T47D (cell line): ENCODE results near the gene NANP.
"Not testable (repeated sequence)": the region's sequence is repeated elsewhere in the genome, so short reads cannot be mapped to it uniquely, and the experiment has no call there.

Experiments
- DNase-seq, 2 experiments: peaks; one replicate each; pipeline versions ENCODE4 v3.0.0 to v3.0.0-alpha.2; 2011 to 2012; ENCODE audit warnings: low read depth in 1 of 2, low spot score in 1 of 2
- JUND ChIP-seq: IDR thresholded peaks from 2 replicates; pipeline ENCODE4 v1.6.1; 2012; ENCODE audit warnings: low read depth
- in situ Hi-C: cut with HindIII; loops from 2 replicates; pipeline ENCODE4 v1.10.0; 2016; ENCODE audit warnings: low sequenced_read_pairs, low pct_unique_long_range_greater_than_20kb

The NANP gene

DNA sequence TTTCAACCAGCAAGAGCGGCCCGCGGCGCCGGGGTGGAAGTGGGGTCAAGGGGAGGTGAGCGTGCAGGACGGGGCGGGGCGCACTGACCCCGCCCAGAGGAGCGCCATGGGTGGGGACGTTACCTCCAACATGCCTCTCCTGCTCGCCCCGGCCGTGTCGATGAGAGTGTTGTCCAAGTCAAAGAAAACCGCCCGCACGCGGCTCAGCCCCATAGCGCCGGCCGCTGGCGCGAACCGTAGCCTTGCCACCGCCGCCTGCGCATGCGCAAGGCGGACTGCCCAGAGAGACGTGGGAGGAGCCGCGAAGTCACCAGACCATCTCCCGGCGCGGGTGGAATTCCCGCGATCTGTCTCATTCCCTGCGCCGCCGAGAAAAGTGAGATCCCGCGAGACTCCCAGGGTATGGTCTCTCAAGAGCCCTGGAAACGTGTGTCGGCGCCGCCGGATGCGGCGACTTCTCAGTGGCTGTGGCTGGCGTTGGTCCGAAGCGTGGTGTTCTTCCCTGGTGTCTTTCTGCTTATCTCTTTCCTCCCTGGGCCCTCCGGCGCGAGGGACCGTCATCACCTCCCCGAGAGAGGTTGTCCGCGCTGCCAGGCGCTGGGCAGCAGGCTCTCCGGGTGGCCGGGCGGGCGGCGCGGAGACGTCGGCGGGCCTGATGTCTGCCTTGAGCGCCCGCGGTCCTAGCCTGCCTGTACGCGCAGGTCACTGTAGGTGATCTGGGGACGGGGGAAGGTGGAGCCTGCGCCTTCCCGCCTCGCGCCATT, at the start of gene NANP:
TSS of gene NANP (minus strand) at position 279 of the 764 bp plus-strand sequence. CDS start at position 213, 66 bp downstream.
- peak; percentile 93 to 99 for DNase-seq
- in situ Hi-C loops: no loop called here
- no peak for TF ChIP-seq JUND

- in situ Hi-C loops: no loop called here
- no peak for DNase-seq
- TF ChIP-seq JUND: no peak
These were observed 48.9 kb upstream of the NANP start for GRCh38 chr20:25672659-25673235.

GRCh38 chr20:25669826-25670422, 46.1 kb upstream of the NANP start:
- no peak for TF ChIP-seq JUND
- no peak for DNase-seq
- in situ Hi-C loops: no loop called here

GRCh38 chr20:25668446-25668845, 44.6 kb upstream of the NANP start:
- in situ Hi-C loops: no loop called here
- no peak for TF ChIP-seq JUND
- no peak for DNase-seq

GRCh38 chr20:25659999-25660398, 36.2 kb upstream of the NANP start:
- no peak for TF ChIP-seq JUND
- in situ Hi-C loops: no loop called here
- no peak for DNase-seq

- no peak for DNase-seq
- in situ Hi-C loops: no loop called here
- TF ChIP-seq JUND: no peak
These were observed 30.7 kb upstream of the NANP start for GRCh38 chr20:25654487-25654886.

DNA sequence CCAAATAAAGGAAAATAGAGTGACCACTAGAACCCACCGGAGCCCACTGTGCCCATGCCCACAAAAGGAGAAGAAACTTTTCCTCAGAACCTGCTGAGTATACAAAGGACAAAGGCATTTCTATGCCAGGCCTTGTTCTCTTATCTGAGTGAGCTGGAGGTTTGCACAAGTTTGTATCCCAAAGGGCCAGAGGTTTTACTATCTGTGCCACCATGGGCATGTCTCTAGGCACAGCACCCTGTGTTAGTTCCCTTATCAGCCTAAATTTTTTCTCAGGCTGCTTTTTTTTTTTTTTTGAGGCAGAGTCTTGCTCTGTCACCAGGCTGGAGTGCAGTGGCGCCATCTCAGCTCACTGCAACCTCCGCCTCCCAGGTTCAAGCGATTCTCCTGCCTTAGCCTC, 29.1 kb upstream of the NANP start:
- in situ Hi-C loops, DNase-seq: not testable (repeated sequence)

DNA sequence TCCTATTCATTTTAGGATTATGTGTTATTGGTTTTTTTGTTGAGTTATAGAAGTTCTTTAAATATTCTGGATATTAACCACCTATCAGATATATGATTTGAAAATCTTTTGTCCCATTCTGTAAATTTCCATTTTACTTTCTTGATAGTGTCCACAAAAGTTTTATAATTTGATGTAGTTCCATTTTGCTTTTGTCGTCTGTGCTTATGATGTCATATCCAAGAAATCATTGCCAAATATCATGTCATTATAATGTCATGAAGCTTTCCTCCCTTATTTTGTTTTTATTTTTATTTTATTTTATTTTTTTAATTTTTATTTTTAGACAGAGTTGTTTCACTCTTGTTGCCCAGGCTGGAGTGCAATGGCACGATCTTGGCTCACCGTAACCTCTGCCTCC, 21.0 kb upstream of the NANP start:
- in situ Hi-C loops: no loop called here
- DNase-seq: no peak

DNA sequence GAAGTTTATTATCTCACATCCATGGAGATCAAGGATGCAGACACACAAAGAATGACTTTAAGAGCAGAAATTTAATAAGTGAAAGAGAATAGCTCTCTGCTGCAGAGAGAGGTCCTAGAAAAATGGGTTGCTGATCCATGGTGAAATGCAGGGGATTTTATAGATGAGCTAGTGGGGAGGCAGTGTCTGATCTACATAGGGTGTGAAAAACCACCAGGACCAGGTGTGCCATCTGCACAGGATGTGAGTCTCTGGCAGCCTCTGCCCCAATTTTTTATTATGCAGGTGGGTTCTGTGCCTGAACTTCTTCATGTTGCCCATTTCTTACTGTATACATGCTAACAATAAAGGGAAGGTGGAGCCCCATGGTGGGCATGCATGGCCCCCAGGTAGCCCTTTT, 19.9 kb upstream of the NANP start:
- DNase-seq: no peak
- in situ Hi-C loops: no loop called here
- TF ChIP-seq JUND: no peak

More for the DNA sequence above, 21.0 kb upstream of the NANP start:
- no peak for TF ChIP-seq JUND

GRCh38 chr20:25637247-25637646, 13.4 kb upstream of the NANP start:
- in situ Hi-C loops: no loop called here
- no peak for DNase-seq

DNA sequence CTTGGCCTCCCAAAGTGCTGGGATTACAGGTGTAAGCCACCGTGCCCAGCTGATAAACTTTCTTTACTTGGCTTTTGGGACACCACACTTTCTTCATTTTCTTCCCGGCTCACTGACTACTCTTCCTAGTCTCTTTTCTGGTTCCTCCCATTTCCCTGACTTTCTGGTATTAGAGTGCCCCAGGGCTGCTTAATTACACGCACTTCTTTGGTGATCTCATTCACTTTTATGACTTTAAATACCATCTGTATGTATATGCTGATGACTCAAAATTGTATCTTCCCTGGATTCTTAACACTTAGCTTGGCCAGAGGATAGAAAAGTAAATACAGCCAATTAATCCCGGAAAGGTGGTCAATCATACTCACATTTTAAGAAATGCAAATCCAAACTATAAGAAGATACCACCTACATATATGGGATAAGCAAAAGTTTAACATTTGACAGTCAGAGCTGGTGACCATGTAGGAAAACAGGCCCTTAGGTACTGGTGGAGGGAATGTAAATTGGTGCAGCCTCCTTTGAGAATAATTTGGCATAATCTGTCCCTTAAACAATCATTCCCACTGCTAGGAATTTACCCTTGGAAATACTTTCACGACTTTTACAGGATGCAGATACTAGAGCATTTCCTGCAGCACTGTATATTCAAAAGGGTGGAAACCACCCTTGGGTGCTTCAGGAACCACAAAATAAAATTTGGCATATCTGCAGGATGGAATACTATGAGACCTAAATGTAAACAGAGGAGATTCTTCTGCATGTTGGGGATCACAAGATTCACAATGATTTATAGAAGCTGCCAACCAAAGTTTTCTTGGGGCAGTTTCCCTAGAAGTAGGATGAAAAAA, 9.4 kb upstream of the NANP start:
- TF ChIP-seq JUND: no peak
- peak in 1 of 2 experiments; percentile 6 for DNase-seq
- in situ Hi-C loops: no loop called here

More at GRCh38 chr20:25637247-25637646, 13.4 kb upstream of the NANP start:
- TF ChIP-seq JUND: no peak

GRCh38 chr20:25630615-25631014, 6.8 kb upstream of the NANP start:
- in situ Hi-C loops, DNase-seq: not testable (repeated sequence)
